Glutamatergic neuron (in vitro differentiated cells): ENCODE data around the gene ATP5MG. TPM values are rescaled to one million over a fixed set of nuclear protein-coding genes. Genes with fewer than 3 reads are reported as not detected.
A peak's percentile ranks its signal among the peaks of the same experiment; 100 is the strongest.

ENCODE experiments used
- DNase-seq: peaks from one replicate; pipeline ENCODE4 v3.0.0; 2022
- H3K27ac Mint-ChIP-seq: one replicate; pipeline ENCODE4 v1.8.0; 2020; ENCODE audit warnings: mild to moderate bottlenecking, mixed read lengths, inconsistent platforms; ENCODE audit not compliant: unreplicated experiment
- H3K27me3 Mint-ChIP-seq: one replicate; pipeline ENCODE4 v1.8.0; 2020; ENCODE audit warnings: mild to moderate bottlenecking, moderate library complexity, mixed read lengths, inconsistent platforms; ENCODE audit not compliant: unreplicated experiment
- H3K36me3 Mint-ChIP-seq: one replicate; pipeline ENCODE4 v1.8.0; 2020; ENCODE audit warnings: mild to moderate bottlenecking, mixed read lengths, inconsistent platforms; ENCODE audit not compliant: unreplicated experiment
- H3K4me1 Mint-ChIP-seq: one replicate; pipeline ENCODE4 v1.8.0; 2020; ENCODE audit warnings: mild to moderate bottlenecking, low read depth, mixed read lengths, inconsistent platforms; ENCODE audit not compliant: unreplicated experiment
- H3K4me3 Mint-ChIP-seq: one replicate; pipeline ENCODE4 v1.8.0; 2020; ENCODE audit warnings: mild to moderate bottlenecking, mixed read lengths, inconsistent platforms; ENCODE audit not compliant: unreplicated experiment
- H3K9me3 Mint-ChIP-seq: one replicate; pipeline ENCODE4 v1.8.0; 2020; ENCODE audit warnings: mild to moderate bottlenecking, moderate library complexity, mixed read lengths, inconsistent platforms; ENCODE audit not compliant: unreplicated experiment
- long read RNA-seq: library from polyadenylated mRNA; unstranded; transcript quantifications from one replicate; pipeline ENCODE4 v2.0.0, GENCODE V29; 2020; ENCODE audit not compliant: unreplicated experiment
- total RNA-seq: library from RNA; stranded (reverse); fragmentation: NEBNext Ultra II Directional; extraction: Animal tissue kit (Norgen Biotek cat#: 25700); gene quantifications from one replicate; pipeline ENCODE4 v1.2.1, GENCODE V29; 2021; ENCODE audit not compliant: unreplicated experiment
- TF ChIP-seq, protein P1 (sequence below): fragments of 200-600 bp; sonication (generic); IDR thresholded peaks from one replicate; pipeline ENCODE4 v1.5.0; 2021; ENCODE audit not compliant: partially characterized antibody, unreplicated experiment

Gene ATP5MG, protein sequence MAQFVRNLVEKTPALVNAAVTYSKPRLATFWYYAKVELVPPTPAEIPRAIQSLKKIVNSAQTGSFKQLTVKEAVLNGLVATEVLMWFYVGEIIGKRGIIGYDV
- total RNA-seq = 140 TPM
- long read RNA-seq, transcript ATP5MG-201 (3 exons, 1,577 nt) = major isoform, 175 of 178 reads
- long read RNA-seq, partial matches to known transcripts = 0 of 178 reads
- long read RNA-seq, other reads (novel, unspliced or antisense) = 2 of 178 reads

DNA sequence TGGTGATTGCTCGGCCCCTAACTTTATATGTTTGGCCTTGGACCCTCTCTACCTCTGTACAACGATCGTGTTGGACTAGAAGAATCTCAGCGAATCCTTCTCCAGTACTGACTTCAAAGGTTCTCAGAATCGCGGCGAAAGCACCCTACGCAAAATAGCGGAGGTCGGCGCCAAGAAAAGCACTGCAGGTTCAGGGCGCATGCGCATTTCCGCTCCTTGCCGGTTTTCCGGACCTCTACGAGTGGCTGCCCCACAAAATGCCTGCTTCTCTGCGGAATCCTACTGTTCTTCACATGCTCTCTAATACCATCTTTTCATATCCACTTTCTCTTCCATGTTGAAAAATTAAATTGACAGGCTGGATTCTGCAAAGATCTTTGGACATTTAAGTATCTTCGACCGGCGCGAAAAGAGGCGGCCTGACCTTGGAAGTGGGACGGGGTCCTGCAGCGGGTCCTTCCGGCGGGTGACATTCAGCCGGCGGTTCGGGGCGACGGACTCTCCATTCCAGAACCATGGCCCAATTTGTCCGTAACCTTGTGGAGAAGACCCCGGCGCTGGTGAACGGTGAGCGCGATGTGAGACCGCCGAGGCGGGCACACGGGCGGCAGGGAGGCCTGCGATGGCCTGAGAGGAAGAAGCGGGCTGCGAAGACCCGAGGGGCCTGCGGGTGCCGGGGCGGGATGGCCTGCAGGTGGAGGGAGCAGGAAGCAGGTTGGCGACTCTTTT, at the start of gene ATP5MG:
Gene ATP5MG, plus strand, starts transcription at position 456 of the 729 bp plus-strand sequence. Its CDS starts 60 bp downstream, at position 516.
- H3K27ac Mint-ChIP-seq = peak within 1 kb of the TSS; percentile 90
- H3K27me3 Mint-ChIP-seq = peaks cover 4% of the 10 kb centered on the region
- DNase-seq = peak; percentile 87
- H3K36me3 Mint-ChIP-seq = no peaks in the 10 kb centered on the region
- H3K9me3 Mint-ChIP-seq = peaks cover 1% of the 10 kb centered on the region
- H3K4me3 Mint-ChIP-seq = peak within 1 kb of the TSS; percentile 99
- H3K4me1 Mint-ChIP-seq = peaks cover 11% of the 10 kb centered on the region
- TF ChIP-seq, protein P1, sequence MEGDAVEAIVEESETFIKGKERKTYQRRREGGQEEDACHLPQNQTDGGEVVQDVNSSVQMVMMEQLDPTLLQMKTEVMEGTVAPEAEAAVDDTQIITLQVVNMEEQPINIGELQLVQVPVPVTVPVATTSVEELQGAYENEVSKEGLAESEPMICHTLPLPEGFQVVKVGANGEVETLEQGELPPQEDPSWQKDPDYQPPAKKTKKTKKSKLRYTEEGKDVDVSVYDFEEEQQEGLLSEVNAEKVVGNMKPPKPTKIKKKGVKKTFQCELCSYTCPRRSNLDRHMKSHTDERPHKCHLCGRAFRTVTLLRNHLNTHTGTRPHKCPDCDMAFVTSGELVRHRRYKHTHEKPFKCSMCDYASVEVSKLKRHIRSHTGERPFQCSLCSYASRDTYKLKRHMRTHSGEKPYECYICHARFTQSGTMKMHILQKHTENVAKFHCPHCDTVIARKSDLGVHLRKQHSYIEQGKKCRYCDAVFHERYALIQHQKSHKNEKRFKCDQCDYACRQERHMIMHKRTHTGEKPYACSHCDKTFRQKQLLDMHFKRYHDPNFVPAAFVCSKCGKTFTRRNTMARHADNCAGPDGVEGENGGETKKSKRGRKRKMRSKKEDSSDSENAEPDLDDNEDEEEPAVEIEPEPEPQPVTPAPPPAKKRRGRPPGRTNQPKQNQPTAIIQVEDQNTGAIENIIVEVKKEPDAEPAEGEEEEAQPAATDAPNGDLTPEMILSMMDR = no peak

DNA sequence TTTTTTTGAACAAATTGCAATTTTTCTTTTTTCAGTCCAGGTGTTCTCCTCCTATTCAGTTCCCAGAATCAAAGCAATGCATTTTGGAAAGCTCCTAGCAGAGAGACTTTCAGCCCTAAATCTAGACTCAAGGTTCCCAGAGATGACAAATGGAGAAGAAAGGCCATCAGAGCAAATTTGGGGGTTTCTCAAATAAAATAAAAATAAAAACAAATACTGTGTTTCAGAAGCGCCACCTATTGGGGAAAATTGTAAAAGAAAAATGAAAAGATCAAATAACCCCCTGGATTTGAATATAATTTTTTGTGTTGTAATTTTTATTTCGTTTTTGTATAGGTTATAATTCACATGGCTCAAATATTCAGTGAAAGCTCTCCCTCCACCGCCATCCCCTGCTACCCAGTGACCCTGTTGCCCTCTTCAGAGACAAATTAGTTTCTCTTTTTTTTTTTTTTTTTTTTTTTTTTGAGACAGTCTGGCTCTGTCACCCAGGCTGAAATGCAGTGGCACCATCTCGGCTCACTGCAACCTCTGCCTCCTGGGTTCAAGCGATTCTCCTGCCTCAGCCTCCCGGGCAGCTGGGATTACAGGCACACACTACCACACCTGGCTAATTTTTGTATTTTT, 48.2 kb upstream of the ATP5MG start:
- DNase-seq = no peak
- no peaks in the 10 kb centered on the region for H3K27me3 Mint-ChIP-seq
- TF ChIP-seq, protein P1 = peak; percentile 82
- no peaks in the 10 kb centered on the region for H3K9me3 Mint-ChIP-seq
- H3K4me1 Mint-ChIP-seq = no peaks in the 10 kb centered on the region
- H3K27ac Mint-ChIP-seq = no peak overlapping the region
- H3K36me3 Mint-ChIP-seq = no peaks in the 10 kb centered on the region
- H3K4me3 Mint-ChIP-seq = no peak overlapping the region

DNA sequence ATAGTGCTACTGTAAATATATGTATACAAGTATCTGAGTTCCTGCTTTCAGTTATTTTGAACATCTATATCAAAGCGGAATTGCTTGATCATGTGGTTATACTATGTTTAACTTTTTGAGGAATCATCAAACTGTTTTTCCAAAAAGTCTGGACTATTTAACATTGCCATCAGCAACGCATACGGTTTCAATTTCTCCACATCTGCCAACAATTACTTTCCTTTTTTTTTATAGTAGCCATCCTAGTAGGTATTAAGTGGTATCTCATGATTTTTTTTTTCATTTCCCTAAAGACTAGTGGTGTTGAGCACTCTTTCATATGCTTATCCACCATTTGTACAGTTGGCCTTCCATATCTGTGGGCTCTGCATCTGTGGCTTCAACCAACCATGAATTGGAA, 43.3 kb upstream of the ATP5MG start:
- Mint-ChIP-seq H3K4me3 (no peak overlapping the region), H3K36me3 (no peaks in the 10 kb centered on the region), H3K27me3 (peaks cover 8% of the 10 kb centered on the region), H3K9me3 (peaks cover 13% of the 10 kb centered on the region), H3K27ac (no peak overlapping the region), H3K4me1 (peaks cover 6% of the 10 kb centered on the region)
- TF ChIP-seq, protein P1 = no peak
- DNase-seq = no peak

DNA sequence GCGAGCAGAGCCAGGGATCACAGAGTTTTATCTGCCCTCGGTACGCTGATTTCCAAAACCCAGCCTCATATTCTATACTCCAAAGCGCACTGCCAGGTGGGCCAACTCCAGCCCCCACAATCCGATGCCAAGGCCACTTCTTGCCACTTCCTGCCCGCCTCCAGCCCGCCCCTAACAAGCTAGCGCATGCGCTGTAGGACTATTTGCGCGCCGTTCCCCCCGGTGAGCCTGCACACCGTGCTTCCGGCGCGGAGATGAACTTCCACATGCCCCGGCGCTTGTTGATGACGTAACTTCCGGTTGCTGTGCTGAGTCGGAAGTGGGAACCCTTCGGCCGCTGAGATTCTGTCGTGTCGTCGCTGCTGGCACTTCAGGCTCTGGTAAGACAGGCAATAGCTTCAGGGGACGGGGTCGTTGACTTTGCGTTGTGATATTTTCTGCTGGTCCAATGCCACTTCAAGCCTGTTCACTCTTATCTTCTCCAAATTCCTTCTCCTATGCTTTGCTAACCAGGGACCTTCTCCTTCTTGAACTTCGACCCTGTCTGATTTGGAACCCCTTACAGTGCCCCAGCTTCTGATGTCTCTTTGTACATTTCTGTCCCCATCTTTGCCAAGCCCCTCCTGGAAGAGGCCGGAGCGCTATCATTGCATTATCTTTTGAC, 42.0 kb upstream of the ATP5MG start, which contains the start of gene UBE4A:
Gene UBE4A, plus strand, starts transcription at position 306 of the 664 bp plus-strand sequence. CDS start 5,481 bp downstream, outside the sequence.
- Mint-ChIP-seq H3K4me1 (peaks cover 6% of the 10 kb centered on the region), H3K27me3 (peaks cover 8% of the 10 kb centered on the region), H3K27ac (peak within 1 kb of the TSS; percentile 92), H3K4me3 (peak within 1 kb of the TSS; percentile 97), H3K9me3 (peaks cover 13% of the 10 kb centered on the region), H3K36me3 (no peaks in the 10 kb centered on the region)
- TF ChIP-seq, protein P1 = no peak
- DNase-seq = peak; percentile 94
